Umbilical cord (tissue), 2 donors: ENCODE data around the gene VWCE. TPM values are rescaled to one million over a fixed set of nuclear protein-coding genes. Genes with fewer than 3 reads are reported as not detected.
"Not testable (repeated sequence)": the region's sequence is repeated elsewhere in the genome, so short reads cannot be mapped to it uniquely, and the experiment has no call there.

ENCODE experiments used
- DNase-seq: peaks from one replicate; pipeline ENCODE4 v3.0.0-alpha.2; 2015; ENCODE audit warnings: low spot score
- total RNA-seq: library from RNA; depleted of rRNA; stranded (reverse); fragments of >200 nt; gene quantifications from one replicate; pipeline ENCODE4 v1.2.3, GENCODE V29; 2014; ENCODE audit warnings: low replicate concordance; ENCODE audit not compliant: insufficient read depth

VWCE gene
- total RNA-seq, 1 donor from 2014 or later = not detected

- peak; percentile 35 for DNase-seq
Measured at GRCh38 chr11:61254403-61255025, 40.6 kb downstream of the VWCE start.

- not testable (repeated sequence) for DNase-seq
Measured at GRCh38 chr11:61252332-61252731, 42.8 kb downstream of the VWCE start.

GRCh38 chr11:61250796-61251765, 44.0 kb downstream of the VWCE start:
- DNase-seq = peak; percentile 75

- not testable (repeated sequence) for DNase-seq
Measured at GRCh38 chr11:61249201-61249600, 45.9 kb downstream of the VWCE start.

GRCh38 chr11:61248071-61248470, 47.0 kb downstream of the VWCE start:
- DNase-seq = not testable (repeated sequence)

GRCh38 chr11:61245284-61245964, 49.7 kb downstream of the VWCE start:
- DNase-seq = not testable (repeated sequence)

GRCh38 chr11:61241526-61241925, 53.6 kb downstream of the VWCE start:
- DNase-seq = not testable (repeated sequence)

- DNase-seq = not testable (repeated sequence)
Measured at GRCh38 chr11:61240875-61241274, 54.2 kb downstream of the VWCE start, which contains the start of gene PGA5. Gene PGA5, plus strand, starts transcription at chr11:61241175. Its CDS starts 52 bp downstream, at chr11:61241227.

GRCh38 chr11:61240288-61240687, 54.8 kb downstream of the VWCE start:
- DNase-seq = not testable (repeated sequence)

- DNase-seq = not testable (repeated sequence)
Measured at GRCh38 chr11:61237130-61237529, 58.0 kb downstream of the VWCE start.

GRCh38 chr11:61232548-61233145, 62.5 kb downstream of the VWCE start:
- not testable (repeated sequence) for DNase-seq

- not testable (repeated sequence) for DNase-seq
Measured at GRCh38 chr11:61231585-61231984, 63.5 kb downstream of the VWCE start.

GRCh38 chr11:61231033-61231432, 64.1 kb downstream of the VWCE start:
- DNase-seq = not testable (repeated sequence)

- DNase-seq = not testable (repeated sequence)
Measured at GRCh38 chr11:61229458-61229857, 65.7 kb downstream of the VWCE start.

- DNase-seq = not testable (repeated sequence)
Measured at GRCh38 chr11:61226457-61227137, 68.5 kb downstream of the VWCE start.

GRCh38 chr11:61222692-61223091, 72.4 kb downstream of the VWCE start:
- not testable (repeated sequence) for DNase-seq

GRCh38 chr11:61222047-61222446, 73.1 kb downstream of the VWCE start, which contains the start of gene PGA4:
Gene PGA4, plus strand, starts transcription at chr11:61222347. Its CDS starts 54 bp downstream, at chr11:61222401.
- DNase-seq = not testable (repeated sequence)

GRCh38 chr11:61219016-61219415, 76.1 kb downstream of the VWCE start:
- not testable (repeated sequence) for DNase-seq

- not testable (repeated sequence) for DNase-seq
Measured at GRCh38 chr11:61218306-61218705, 76.8 kb downstream of the VWCE start.

GRCh38 chr11:61213711-61214324, 81.3 kb downstream of the VWCE start:
- DNase-seq = not testable (repeated sequence)
